CD1c-positive myeloid dendritic cell (primary cell): ENCODE measurements around the gene EIF3M.
"Not testable (repeated sequence)": the region's sequence is repeated elsewhere in the genome, so short reads cannot be mapped to it uniquely, and the experiment has no call there.

Experiments
- DNase-seq: peaks from one replicate; pipeline ENCODE4 v3.0.0-alpha.2; 2016; ENCODE audit errors: extremely low spot score

Gene EIF3M

DNA sequence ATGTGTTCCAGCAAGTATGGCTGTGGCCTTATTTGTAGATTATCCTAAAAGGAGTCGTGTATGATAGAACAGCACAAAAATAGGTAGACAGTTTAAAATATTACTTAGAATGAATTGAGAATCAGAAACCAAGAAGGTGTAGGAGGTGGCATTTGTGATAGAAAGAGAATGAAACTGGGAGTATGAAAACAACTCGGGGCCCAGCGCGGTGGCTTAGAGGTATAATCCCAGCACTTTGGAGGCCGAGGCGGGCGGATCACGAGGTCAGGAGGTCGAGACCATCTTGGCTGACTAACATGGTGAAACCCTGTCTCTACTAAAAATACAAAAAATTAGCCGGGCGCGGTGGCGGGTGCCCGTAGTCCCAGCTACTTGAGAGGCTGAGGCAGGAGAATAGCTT lies 12.5 kb downstream of the EIF3M start:
- not testable (repeated sequence) for DNase-seq

DNA sequence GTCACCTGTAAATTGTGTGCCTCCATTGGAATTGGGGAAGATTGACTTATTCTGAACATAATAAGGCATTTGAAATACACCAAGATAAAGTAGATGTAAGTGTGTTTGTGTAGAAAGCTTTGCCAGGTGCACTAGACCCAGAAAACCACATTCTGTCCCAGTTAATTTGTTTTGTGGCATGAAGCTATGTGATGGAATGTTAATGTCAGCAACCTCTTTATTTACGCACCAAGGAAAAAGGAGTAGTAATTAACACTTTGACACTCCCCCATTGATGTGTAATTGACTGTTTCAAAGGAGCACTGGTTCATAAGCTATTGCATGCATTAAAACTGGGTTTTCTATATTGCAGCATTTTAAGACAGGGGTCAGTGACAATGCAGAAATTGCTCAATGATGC lies 14.3 kb downstream of the EIF3M start:
- no peak for DNase-seq

DNA sequence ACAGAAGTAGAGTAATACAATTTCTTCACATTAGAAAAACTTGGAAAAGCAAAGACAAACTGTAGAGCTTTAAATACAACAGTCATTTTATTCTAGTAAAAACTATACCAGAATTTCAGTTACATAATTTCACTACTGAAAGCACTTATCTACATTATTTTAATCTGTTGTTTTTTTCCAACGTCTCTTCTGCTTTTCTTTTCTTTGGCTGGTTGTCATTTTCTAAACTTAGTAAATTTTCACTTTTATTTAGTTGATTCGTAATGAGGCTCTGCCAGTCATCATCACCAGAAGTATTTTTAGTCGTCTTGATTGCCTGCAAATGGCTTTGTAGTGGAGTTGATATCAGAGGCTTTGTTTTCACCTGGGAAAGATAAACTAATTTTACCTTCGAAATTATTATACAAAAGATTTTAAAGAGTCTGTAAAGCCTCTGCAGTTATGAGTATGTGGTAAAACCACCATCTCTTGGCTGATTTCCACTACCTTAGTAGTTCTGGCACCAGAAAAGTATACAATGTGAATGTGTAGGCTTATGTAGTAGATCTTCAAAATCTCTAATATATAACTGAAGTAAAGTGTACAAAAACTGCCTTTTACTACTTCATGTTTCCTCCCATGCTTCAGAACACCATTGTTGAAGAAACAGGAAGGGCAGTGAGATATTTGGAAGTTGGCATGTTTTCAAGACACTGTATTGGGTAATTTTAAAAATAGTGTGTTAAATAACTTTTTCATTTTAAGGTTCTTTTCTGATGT lies 19.2 kb downstream of the EIF3M start:
- no peak for DNase-seq

DNA sequence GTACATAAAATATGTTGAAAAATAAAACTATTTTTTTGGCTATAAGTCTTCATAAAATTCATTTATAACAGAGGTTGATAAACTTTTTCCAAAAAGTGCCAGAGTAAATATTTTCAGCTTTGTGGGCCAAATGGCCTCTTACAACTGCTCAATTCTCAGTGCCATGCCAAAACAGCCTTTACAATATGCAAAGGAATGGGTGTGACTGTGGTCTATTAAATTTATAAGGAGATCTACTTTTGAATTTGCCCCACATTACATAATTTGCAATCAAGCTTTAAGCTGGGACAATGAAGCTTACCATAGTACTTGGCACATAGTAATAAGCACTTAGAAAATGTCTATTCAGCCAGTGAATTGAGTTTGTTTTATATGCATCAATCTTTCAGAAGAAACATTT lies 22.6 kb downstream of the EIF3M start:
- DNase-seq: no peak

DNA sequence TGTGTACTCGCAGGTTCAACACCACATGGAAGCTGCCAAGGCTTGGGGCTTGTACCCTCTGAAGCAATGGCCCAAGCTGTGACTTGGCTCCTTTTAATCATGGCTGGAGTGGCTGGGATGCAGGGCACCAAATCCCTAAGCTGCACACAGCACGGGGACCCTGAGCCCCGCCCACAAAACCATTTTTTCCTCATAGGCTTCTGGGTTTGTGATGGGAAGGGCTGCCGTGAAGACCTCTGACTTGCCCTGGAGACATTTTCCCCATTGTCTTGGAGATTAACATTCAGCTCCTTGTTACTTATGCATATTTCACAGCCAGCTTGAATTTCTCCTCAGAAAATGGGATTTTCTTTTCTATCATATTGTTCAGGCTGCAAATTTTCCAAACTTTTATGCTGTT lies 25.2 kb downstream of the EIF3M start:
- not testable (repeated sequence) for DNase-seq

DNA sequence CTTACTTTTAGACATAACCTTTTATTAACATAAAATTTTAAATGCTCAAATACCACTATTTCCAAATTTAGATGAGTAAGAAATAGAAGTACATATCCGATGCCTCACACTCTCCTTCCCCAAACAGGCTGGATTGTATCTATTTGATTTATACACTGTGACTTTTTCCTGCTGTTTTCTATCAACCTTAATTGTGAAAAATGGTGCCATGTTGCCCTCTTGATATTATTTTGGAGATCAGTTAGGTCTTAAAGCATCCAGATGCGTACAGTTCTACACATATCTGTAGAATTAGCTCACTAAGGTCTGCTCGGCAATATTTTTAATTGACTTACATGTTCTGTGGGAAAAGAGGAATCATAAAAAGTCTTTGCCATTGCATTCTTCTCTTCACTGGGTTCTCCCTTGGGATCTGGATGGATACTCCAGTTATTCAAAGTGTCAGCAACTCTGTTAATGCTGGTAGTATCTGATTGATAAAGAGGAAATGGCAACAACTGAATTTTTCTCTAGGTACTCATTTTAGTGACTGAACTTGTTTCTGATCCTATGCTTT lies 27.2 kb downstream of the EIF3M start:
- no peak for DNase-seq

DNA sequence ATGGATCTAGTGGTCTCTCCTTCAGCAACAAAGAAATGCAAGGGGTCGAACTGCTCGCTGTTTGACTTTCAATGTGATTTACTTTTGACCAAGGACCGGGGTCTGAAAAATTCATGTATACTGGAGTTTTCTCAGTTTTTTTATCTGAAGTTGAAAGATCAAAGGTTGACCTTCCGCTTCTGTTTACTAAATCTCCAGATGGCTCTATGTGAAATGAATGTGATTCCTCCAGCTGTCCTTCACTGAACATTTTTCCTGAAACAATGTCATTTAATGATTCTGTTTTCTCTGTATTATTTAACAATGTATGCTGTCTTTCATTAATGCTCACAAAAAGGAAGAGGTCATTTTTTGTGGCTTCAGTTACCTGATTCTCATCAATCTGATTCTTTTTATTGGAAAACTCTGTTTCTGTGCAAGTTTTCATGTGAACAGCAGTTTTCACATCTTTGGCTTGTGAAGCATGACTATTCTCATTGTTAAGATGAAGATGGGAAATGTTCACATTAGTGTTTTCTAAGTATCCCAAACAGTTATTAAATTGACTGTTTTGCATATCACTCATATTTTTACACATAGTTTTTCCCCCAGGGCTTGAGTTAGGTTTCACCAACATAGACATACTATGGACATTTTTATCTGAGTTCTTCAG lies 30.0 kb downstream of the EIF3M start:
- DNase-seq: no peak

DNA sequence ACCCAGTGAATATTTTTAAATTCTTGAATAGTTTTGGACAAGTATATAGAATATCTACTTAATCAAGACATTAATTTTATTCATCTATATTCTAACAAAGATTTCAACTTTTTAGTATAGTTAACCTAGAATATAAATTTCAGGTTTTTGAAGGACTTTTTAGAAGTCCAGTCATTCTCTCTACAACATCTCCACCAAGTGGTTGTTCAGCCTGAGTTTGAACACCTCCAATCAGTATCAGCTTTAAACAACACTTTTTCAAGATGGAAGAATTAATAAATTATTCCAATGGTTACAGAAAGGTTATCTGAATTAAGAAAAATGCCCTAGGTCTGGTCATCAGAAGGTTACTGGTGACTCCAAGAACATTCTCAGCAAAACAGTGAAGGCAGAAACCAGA lies 31.8 kb downstream of the EIF3M start:
- DNase-seq: no peak

DNA sequence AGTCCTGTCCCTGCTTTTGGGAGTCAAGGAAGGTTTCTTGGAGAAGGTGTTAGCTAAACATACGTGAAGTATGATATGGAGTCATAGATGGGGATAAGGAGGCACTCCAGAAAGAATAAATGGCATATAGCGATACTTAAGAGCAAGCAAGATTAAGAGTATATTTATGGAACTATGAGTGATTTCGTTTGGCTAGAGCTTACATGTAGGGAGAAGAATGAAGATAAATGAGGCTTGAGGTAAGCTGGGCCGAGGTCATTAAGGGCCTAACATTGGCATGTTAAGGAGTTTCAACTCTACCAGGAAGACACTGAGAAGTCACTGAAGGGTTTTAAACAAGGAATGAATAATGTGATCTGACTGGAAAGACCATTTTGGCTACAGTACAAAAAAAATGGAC lies 33.3 kb downstream of the EIF3M start:
- no peak for DNase-seq

DNA sequence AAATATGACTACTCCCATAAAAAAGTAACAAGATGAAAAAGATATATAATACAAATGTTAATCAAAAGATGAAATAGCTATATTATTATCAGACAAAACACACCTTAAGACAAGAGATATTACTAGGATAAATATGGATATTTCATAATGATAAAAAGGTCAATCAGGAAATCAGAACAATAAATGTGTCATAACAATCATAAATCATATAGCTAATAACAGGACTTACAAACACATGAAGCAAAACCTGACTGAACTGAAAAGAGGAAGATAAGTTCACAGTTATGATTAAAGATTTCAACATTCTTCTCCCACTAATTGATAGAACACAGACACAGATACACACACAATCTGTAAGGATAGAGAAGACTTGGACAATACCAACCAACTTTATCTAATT lies 47.2 kb downstream of the EIF3M start:
- no peak for DNase-seq

DNA sequence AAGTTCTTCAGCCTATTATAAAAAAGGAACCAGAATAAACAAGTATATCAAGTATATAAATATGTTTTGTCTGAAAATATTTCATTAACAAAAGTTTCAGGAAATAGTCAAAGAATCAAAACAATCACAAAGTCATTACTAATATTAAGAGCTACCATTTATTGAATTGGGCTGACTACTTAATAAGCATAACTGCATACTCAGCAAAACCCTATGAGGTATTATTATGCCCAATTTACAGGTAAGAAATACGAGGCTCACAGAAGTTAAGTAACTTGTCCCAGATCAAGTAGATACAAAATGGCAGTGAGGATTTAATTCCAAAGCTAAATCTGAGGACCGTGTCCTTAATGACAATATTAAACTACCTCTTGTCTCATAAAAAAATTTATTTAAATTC lies 52.2 kb downstream of the EIF3M start:
- no peak for DNase-seq

DNA sequence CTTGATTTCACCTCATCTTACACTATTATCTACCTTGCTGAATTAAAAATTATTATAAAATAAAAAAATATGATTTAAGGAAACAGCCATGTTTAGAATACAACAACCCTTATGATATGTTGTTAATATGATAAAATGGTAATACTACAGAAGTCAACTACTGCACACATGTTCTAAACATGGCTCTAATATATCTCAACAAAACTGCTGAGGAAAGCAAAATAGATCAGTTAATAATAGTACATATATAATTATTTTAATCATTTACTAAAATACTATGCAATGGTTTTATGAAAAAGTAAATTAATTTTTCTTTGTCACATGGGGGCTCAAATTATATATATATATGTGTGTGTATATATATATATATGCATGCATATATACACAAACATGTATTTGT lies 57.7 kb downstream of the EIF3M start:
- DNase-seq: no peak

DNA sequence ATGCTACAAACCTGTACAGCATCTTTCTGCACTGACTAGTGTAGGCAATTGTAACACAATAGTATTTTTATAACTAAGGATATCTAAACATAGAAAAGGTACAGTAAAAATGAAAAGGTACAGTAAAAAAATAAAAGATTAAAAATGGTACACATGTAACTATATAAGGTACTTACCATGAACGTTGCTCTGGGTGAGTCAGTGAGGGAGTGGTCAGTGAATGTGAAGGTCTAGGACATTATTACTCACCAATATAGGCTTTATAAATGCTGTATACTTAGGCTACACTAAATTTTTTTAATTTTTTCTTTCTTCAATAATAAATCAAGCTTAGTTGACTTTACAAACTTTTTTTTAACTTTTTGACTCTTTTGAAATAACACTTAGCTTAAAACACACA lies 59.9 kb downstream of the EIF3M start:
- DNase-seq: no peak
